NCI-H1417 treated with DMSO at 0.1 percent for 48 hours (cell line): ENCODE measurements around the gene AUTS2.
"Not testable (repeated sequence)": the region's sequence is repeated elsewhere in the genome, so short reads cannot be mapped to it uniquely, and the experiment has no call there.

ENCODE experiments used
- DNase-seq: peaks from one replicate; lab custom pipeline; 2025; lab: John Stamatoyannopoulos, UW

Gene AUTS2

DNA sequence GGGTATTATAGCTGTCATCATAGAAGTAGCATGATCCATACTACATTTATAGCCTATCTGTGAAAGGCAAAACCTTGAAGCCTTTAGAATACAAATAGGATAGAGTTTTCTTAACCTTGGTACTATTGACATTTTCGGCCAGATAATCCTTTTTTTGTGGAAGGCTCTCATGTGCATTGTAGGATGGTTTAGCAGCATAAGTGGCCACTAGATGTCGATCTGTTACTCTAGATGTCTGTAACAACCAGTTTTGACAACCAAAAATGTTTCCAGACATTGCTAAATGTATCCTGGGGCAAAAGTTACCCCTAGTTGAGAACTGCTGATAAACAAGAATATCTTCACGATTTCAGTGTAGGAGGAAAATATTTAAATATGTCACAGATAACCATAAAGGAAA, 1214.2 kb downstream of the AUTS2 start:
- DNase-seq, result no peak

DNA sequence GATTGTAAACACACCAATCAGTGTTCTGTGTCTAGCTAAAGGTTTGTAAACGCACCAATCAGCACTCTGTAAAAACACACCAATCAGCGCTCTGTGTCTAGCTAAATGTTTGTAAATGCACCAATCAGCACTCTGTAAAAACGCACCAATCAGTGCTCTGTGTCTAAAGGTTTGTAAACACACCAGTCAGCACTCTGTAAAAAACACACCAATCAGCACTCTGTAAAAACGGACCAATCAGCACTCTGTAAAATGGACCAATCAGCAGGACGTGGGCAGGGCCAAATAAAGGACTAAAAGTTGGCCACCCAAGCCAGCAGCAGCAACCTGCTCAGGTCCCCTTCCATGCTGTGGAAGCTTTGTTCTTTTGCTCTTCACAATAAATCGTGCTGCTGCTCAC, 1224.2 kb downstream of the AUTS2 start:
- DNase-seq, result not testable (repeated sequence)

DNA sequence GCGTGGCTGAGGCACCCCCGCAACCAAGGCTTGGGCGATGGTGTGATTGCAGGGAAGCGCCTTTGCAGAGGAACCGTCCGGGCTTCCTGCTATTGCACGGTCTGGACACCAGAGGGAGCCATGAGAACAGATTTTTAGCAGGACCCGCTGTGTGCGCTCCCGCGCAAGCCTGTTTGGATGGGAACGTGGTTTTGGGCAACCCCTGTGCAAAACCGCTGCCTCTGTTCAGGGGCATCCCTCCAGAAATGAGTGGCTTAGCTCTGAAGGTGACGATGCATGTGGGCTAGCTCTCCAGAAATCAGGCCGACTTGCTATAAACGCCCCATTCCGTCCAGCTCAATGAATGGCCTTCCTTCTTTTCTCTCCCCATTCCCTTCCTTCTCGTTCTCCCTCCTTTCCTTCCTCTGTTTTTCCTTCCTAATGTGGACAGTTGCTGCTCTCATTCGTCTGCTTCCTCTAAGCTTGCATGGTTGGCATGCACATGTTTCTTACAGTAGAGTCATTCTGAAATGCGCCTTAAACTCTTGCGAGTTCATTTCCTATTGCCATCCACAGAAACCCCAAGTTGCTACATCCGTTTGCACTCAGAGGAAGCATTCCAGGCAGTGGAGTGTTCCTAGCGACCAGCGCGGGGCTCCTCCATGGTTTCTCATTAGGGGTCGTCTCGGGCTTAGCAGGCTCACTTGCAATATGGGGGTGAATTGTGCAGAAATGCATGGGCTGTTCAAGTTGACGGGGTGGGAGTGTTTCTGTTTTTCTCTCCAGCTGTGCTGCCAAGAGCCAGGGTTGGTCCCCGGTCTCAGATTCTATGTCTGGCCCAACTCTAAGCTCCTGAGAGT, 1231.2 kb downstream of the AUTS2 start:
- DNase-seq, result no peak

DNA sequence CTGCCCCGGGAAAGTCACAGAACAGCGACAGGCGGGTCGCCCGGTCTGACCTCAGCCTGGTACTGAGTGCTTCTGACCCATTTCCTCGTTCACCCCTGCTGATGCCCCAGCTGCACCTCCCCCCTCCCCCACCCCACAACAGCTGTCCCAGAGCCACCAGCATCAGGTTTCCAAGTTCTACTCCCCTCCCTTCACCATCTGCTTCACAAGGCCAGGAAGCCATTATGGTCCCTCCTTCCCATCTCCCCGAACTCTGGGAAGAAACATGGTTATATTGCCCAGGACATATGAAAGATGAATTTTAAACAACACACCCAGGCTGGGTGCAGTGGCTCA, 1231.8 kb downstream of the AUTS2 start:
- DNase-seq, result no peak

DNA sequence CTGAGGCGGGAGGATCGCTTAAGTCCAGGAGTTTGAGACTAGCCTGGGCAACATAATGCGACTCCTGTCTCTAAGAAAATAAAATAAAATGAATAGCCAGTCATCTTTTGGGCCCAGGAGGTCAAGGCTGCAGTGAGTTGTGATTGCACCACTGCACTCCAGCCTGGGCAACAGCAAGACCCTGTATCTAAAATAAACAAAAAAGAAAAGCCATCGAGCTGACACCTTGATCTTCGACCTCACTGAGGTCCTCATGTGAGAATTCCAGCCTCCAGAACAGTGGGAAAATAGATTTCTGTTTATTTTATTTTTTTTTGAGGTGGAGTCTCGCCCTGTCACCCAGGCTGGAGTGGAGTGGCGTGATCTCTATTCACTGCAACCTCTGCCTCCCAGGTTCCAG, 1232.2 kb downstream of the AUTS2 start:
- DNase-seq, result no peak

DNA sequence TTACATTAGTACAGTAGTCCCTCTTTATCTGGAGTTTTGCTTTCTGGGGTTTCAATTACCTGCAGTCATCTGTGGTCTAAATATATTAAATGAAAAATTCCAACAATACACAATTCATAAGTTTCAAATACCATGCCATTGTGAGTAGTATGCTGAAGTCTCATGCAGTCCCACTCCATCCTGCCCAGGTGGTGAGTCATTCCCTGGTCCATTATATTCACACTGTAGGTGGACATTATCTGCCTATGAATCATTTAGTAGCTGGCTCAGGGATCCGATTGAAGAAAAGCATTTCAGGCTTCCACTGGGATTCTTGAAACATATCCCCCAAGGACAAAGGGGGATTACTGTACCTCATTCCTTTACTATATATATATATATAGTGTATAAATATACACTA, 1235.5 kb downstream of the AUTS2 start:
- DNase-seq, result no peak

DNA sequence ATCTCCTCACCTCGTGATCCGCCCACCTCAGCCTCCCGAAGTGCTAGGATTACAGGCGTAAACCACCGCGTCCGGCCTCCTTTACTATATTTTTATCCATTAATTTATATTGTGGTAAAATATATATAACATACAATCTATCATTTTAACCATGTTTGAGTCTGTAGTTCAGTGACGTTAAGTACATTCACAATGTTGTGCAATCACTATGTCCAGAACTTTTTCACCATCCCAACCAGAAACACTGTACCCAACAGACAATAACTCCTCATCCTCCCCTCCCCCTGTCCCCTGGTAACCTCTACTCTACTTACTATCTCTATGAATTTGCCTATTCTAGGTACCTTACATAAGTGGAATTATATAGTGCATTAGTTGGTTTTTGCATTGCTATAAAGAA, 1236.1 kb downstream of the AUTS2 start:
- no peak for DNase-seq

DNA sequence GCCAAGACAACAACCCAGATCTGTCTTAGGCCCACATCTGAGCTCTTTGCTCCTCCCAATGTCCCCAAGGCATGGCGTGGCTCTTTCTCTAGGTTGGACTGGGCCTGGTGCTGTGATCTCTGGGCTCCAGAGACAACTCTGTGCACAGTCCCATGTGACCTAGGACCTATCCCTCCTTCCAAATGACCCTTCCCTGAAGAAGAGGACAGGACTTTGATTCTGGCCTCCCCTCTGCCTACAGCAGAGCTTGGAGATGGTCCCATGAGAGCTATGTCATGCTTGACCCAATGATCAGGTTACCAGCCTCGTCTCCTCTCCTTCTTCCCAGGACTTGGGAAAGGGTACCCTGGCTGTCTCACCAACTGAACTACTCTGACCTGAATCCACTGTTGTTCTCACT, 1237.4 kb downstream of the AUTS2 start:
- no peak for DNase-seq

DNA sequence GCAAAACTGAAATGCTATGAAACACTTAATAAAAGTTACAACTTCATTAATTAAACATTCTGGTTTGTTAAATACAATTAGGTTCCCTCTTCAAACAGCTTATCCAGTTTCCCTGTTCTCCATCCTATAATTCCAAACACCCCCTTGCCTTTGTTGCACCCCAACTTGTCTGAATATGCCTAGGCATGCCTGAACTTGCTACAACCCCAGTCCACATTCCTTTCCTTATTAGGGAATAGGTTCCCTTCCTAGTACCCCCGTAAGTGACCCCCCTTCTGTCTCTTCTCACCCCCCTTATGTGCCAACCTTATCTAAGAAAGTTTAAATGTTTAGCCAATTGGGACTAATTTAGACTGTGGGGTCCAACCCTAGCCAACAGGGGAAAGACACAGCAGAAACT, 1238.0 kb downstream of the AUTS2 start:
- no peak for DNase-seq

DNA sequence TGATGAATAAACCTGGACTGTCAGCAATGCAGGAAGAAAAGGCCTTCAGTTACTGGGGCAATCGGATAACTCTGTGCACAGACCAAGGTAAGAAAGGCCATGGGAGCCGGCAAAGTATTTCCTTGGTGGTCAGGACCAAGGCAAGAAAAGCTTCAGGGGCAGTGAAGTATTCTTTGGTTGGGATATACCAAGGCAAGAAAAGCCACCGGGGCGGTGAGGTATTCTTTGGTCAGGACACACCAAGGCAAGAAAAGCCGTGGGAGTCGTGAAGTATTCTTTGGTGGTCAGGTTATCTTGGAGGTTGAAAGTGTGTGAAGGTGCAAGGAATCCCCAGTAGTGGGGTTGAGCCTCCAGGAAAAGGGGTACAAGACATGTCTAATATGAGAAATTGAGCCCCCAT, 1238.7 kb downstream of the AUTS2 start:
- DNase-seq, result no peak

DNA sequence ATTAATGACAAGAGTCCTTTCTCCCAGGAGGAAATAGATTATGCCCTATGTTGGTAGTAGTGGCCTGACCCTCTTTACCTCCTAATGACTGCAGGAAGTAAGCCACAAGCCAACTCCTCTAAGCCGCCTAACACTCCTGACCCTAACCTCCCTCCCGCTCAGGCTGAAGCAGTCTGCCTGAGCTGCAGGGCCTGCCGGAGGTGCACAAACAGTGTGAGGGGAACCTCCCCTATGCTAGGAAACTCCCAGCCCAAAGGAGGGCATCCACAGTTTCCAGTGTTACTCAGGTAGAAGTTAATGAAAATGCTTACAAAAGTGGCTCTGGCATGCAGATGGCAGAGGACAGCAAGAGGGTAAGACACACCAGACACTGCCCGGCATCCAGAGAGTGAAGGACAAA, 1239.3 kb downstream of the AUTS2 start:
- no peak for DNase-seq

DNA sequence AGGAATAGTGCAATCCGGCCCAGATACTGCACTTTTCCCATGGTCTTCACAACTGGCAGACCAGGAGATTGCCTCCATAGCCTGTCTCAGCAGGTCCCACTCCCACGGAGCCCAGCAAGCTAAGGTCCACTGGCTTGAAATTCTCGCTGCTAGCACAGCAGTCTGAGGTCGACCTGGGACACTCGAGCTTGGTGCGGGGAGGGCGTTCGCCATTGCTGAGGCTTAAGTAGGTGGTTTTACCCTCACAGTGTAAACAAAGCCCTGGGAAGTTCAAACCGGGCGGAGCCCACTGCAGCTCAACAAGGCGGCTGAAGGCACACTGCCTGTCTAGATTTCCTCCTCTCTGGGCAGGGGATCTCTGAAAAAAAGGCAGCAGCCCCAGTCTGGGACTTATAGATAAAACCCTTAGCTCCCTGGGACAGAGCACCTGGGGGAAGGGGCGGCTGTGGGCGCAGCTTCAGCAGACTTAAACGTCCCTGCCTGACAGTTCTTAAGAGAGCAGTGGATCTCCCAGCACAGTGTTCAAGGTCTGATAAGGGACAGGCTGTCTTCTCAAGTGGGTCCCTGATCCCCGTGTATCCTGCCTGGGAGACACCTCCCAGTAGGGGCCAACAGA, 1240.1 kb downstream of the AUTS2 start:
- DNase-seq, result no peak
